GM12864 (cell line): ENCODE results near the gene TPRN.

Experiments used
- DNase-seq: peaks from one replicate; pipeline ENCODE4 v3.0.0-alpha.2; 2011; ENCODE audit warnings: low read depth
- H3K4me3 ChIP-seq: 2 replicates; pipeline ENCODE4 v1.5.1; 2011; ENCODE audit warnings: mild to moderate bottlenecking, low read depth, low read length, control low read depth
- CTCF ChIP-seq: IDR thresholded peaks from 2 replicates; pipeline ENCODE4 v1.5.1; 2011; ENCODE audit warnings: low read depth, mild to moderate bottlenecking, moderate library complexity, low read length, control low read depth, inconsistent platforms; ENCODE audit errors: missing control alignments

Gene TPRN

GRCh38 chr9:137173796-137174664 is 26.5 kb downstream of the TPRN start:
- no peak overlapping the region for H3K4me3 ChIP-seq
- no peak for DNase-seq
- no peak for TF ChIP-seq CTCF

- no peak overlapping the region for H3K4me3 ChIP-seq
- DNase-seq = no peak
- TF ChIP-seq CTCF = no peak
Measured at GRCh38 chr9:137172901-137173795, 27.4 kb downstream of the TPRN start.

- no peak for DNase-seq
- no peak for TF ChIP-seq CTCF
- no peak overlapping the region for H3K4me3 ChIP-seq
Measured at GRCh38 chr9:137171149-137171900, 29.2 kb downstream of the TPRN start.

DNA sequence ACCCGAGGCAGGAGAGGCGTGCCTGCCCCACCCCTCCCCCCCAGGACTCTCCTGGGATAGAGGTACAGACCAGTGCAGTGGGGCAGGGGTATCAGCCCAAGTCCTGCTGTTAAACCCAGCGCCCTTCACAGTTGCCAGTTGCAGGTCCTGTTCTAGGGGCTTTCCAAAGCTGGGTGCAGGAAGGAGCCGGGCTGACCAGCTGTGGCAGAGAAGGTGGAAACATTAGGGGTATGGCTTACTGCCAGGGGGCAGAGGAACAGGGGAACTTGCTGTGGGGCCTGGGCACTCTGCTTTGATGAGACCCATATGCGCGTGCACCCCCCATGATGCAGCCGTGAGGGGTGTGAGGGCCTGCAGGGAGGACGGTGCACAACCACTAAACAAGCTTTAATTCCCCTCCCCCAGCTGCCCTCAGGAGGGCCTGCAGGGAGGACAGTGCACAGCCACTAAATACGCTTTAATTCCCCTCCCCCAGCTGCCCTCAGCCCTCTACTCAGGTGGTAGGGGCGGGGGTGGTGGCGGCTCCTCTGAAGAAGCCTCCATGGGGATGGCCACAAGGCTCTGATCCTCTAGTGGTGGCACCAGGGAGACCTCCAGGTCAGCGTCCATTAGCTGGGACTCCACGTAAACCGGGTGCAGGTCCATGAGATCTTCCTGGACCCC is 29.9 kb downstream of the TPRN start:
- DNase-seq = no peak
- TF ChIP-seq CTCF = no peak
- H3K4me3 ChIP-seq = no peak overlapping the region

GRCh38 chr9:137169896-137170358 is 30.6 kb downstream of the TPRN start, which contains the start of gene LRRC26:
Gene LRRC26, minus strand, starts transcription at chr9:137170051. Its CDS starts 108 bp downstream, at chr9:137169943.
- peak within 1 kb of the TSS; percentile 46 for H3K4me3 ChIP-seq
- TF ChIP-seq CTCF = no peak
- DNase-seq = no peak
